HepG2 (cell line): ENCODE data around the gene RBCK1. TPM values are rescaled to one million over a fixed set of nuclear protein-coding genes. Genes with fewer than 3 reads are reported as not detected.
A peak's percentile ranks its signal among the peaks of the same experiment; 100 is the strongest.

Experiments
- ATAC-seq: fragments of 200-7000 bp; cut with Tn5 transposase; 3 replicates; pipeline ENCODE4 v1.9.1; 2020; ENCODE audit warnings: mild to moderate bottlenecking, moderate library complexity
- BruUV-seq: library from RNA; stranded (reverse); fragments of 400-500 nt; replicated peaks from 2 replicates; lab custom pipeline; 2021; lab: Mats Ljungman, UMichigan
- CTCF ChIA-PET: fragments of 300-600 bp; formaldehyde crosslinking; extraction: SDS; loops from one replicate; lab custom pipeline; 2021; ENCODE audit warnings: low total read pairs, inconsistent platforms, low intra/inter-chr PET ratio; lab: Yijun Ruan, JAX
- POLR2A ChIA-PET: fragments of 350-600 bp; sonication (Branson Sonifier 250); formaldehyde crosslinking; loops from one replicate; lab custom pipeline; 2020; ENCODE audit warnings: antibody characterized with exemption, inconsistent platforms; lab: Yijun Ruan, JAX
- DNase-seq: peaks from one replicate; pipeline ENCODE4 v3.0.0-alpha.2; 2015; ENCODE audit warnings: low spot score
- FAIRE-seq: peaks from 3 replicates; lab custom pipeline; 2011; peaks lifted over from hg19 to GRCh38; lab: Jason Lieb, UNC
- H2AFZ ChIP-seq: one replicate; pipeline ENCODE4 v1.6.1; 2011; ENCODE audit warnings: low read length, inconsistent platforms
- H3K27ac ChIP-seq: fragments of 300-600 bp; 3 replicates; pipeline ENCODE4 v1.8.0; 2011; ENCODE audit warnings: mixed run types, mild to moderate bottlenecking, mixed read lengths, low read length, inconsistent platforms; ENCODE audit not compliant: insufficient read depth; ENCODE audit errors: extremely low read length
- H3K27me3 ChIP-seq, 2 experiments: fragments of 200-600 bp in 1 of 2; 2 replicates in 1 of 2; 3 replicates in 1 of 2; pipeline versions ENCODE4 v1.6.0 to v1.8.0; 2011; ENCODE audit warnings: low read length in 2 of 2, mild to moderate bottlenecking in 2 of 2, moderate library complexity in 2 of 2, inconsistent platforms in 1 of 2; ENCODE audit not compliant: insufficient read depth in 2 of 2, control insufficient read depth in 1 of 2
- H3K36me3 ChIP-seq, 2 experiments: fragments of 200-600 bp in 1 of 2; replicated peaks in 1 of 2; 2 replicates in 1 of 2; 3 replicates in 1 of 2; pipeline versions ENCODE4 v1.5.1 to v1.8.0; 2011; ENCODE audit warnings: low read length in 2 of 2, inconsistent platforms in 1 of 2; ENCODE audit not compliant: insufficient read depth in 2 of 2, control insufficient read depth in 1 of 2
- H3K4me1 ChIP-seq: 2 replicates; pipeline ENCODE4 v1.5.1; 2012; ENCODE audit warnings: low read length, inconsistent platforms; ENCODE audit not compliant: insufficient read depth
- H3K4me2 ChIP-seq: 2 replicates; pipeline ENCODE4 v1.6.0; 2011; ENCODE audit warnings: low read depth, low read length, inconsistent platforms
- H3K4me3 ChIP-seq, 3 experiments: fragments of 200-600 bp in 1 of 3; sonication (generic), shearing (Covaris generic) in 1 of 3; replicated peaks in 1 of 3; 2 replicates each; pipeline ENCODE4 v1.5.1; 2011 to 2016; ENCODE audit warnings: low read length in 3 of 3, inconsistent platforms in 2 of 3, low read depth in 2 of 3, mild to moderate bottlenecking in 2 of 3, control low read depth in 1 of 3, mixed read lengths in 1 of 3; ENCODE audit not compliant: insufficient read depth in 1 of 3
- H3K79me2 ChIP-seq: one replicate; pipeline ENCODE4 v1.6.1; 2011; ENCODE audit warnings: low read length, inconsistent platforms; ENCODE audit not compliant: insufficient read depth
- H3K9ac ChIP-seq: 2 replicates; pipeline ENCODE4 v1.6.0; 2011; ENCODE audit warnings: mild to moderate bottlenecking, low read depth, low read length, inconsistent platforms; ENCODE audit not compliant: insufficient read depth
- H3K9me3 ChIP-seq: 2 replicates; pipeline ENCODE4 v1.5.1; 2012; ENCODE audit warnings: mild to moderate bottlenecking, low read length
- H4K20me1 ChIP-seq: 2 replicates; pipeline ENCODE4 v1.6.0; 2011; ENCODE audit warnings: inconsistent platforms, mild to moderate bottlenecking, low read length, moderate library complexity; ENCODE audit not compliant: insufficient read depth
- GTF3A ChIP-seq: sonication (generic); formaldehyde crosslinking; conservative IDR thresholded peaks from 2 replicates; pipeline ENCODE4 v1.4.0; 2020; ENCODE audit warnings: mild to moderate bottlenecking, missing genetic modification reagents
- GZF1 ChIP-seq: sonication (generic); formaldehyde crosslinking; IDR thresholded peaks from 2 replicates; pipeline ENCODE4 v1.5.1; 2020; ENCODE audit warnings: mild to moderate bottlenecking, missing genetic modification reagents
- HCFC1 ChIP-seq: fragments of 150-350 bp; IDR thresholded peaks from 2 replicates; pipeline ENCODE4 v1.6.1; 2014; ENCODE audit warnings: low read depth, low read length
- KDM6A ChIP-seq: IDR thresholded peaks from 2 replicates; pipeline ENCODE4 v1.6.1; 2016; ENCODE audit warnings: low read depth
- NFE2 ChIP-seq: sonication (generic); formaldehyde crosslinking; IDR thresholded peaks from 2 replicates; pipeline ENCODE4 v1.4.0; 2020; ENCODE audit warnings: missing genetic modification reagents
- NR2F1 ChIP-seq, 2 experiments: fragments of 450-650 bp in 1 of 2; formaldehyde crosslinking in 1 of 2; IDR thresholded peaks; 2 replicates each; pipeline versions ENCODE4 v1.5.0 to v1.6.1; 2016 to 2020; ENCODE audit warnings: mild to moderate bottlenecking in 1 of 2, missing compliant biosample characterization in 1 of 2, missing genetic modification reagents in 1 of 2, moderate library complexity in 1 of 2
- POLR2AphosphoS2 ChIP-seq: IDR thresholded peaks from 2 replicates; pipeline ENCODE4 v1.6.1; 2011; ENCODE audit warnings: low read depth, low read length, improper control_type of control experiment
- SAP130 ChIP-seq: IDR thresholded peaks from 2 replicates; pipeline ENCODE4 v1.6.1; 2016; ENCODE audit warnings: low read depth
- SIX4 ChIP-seq: sonication (generic); formaldehyde crosslinking; IDR thresholded peaks from 2 replicates; pipeline ENCODE4 v1.4.0; 2020; ENCODE audit warnings: missing genetic modification reagents
- ZNF180 ChIP-seq: sonication (generic); formaldehyde crosslinking; IDR thresholded peaks from 2 replicates; pipeline ENCODE4 v1.4.0; 2020; ENCODE audit warnings: low read depth, missing genetic modification reagents, borderline replicate concordance
- ZNF274 ChIP-seq: sonication (generic); formaldehyde crosslinking; IDR thresholded peaks from 2 replicates; pipeline ENCODE4 v1.5.1; 2020; ENCODE audit warnings: mild to moderate bottlenecking, missing genetic modification reagents
- ZNF382 ChIP-seq: sonication (generic); formaldehyde crosslinking; IDR thresholded peaks from 2 replicates; pipeline ENCODE4 v1.5.0; 2020; ENCODE audit warnings: missing genetic modification reagents, mild to moderate bottlenecking, borderline replicate concordance
- ZNF451 ChIP-seq: sonication (generic); formaldehyde crosslinking; IDR thresholded peaks from 2 replicates; pipeline ENCODE4 v1.5.0; 2020; ENCODE audit warnings: mild to moderate bottlenecking, missing genetic modification reagents
- WGBS: methylation state at CpG from one replicate; pipeline ENCODE4 v1.1.6; 2017; ENCODE audit warnings: low lambda C conversion rate; 5-methylcytosine and 5-hydroxymethylcytosine counted together
- in situ Hi-C: cut with HindIII; loops from 2 replicates; pipeline ENCODE4 v1.10.0; 2017; ENCODE audit warnings: low pct_unique_long_range_greater_than_20kb; ENCODE audit not compliant: extremely low pct_ligation_motif_present
- intact Hi-C: fragments of 100-400 bp; cut with micrococcal nuclease; formaldehyde crosslinking; loops from one replicate; pipeline ENCODE4 v1.10.0; 2022; ENCODE audit not compliant: unreplicated experiment
- polyA plus RNA-seq, 8 experiments: library from polyadenylated mRNA; depleted of rRNA in 3 of 8; stranded (reverse) in 7 of 8; unstranded in 1 of 8; fragments of >200 nt; fragmentation: Illumina TruSeq in 4 of 8; extraction: Trizol in 4 of 8; gene quantifications; 2 replicates each; pipeline versions ENCODE4 v1.2.1 to v1.2.3, GENCODE V29; 2011 to 2016; ENCODE audit warnings: low read depth in 4 of 8, missing spikeins in 1 of 8, mixed read lengths in 1 of 8; ENCODE audit not compliant: insufficient read depth in 1 of 8
- total RNA-seq, 5 experiments: library from RNA; depleted of rRNA; stranded (reverse); fragments of >200 nt; fragmentation: Illumina TruSeq; extraction: Trizol; gene quantifications; 2 replicates each; pipeline ENCODE4 v1.2.3, GENCODE V29; 2016; ENCODE audit warnings: low read depth in 1 of 5
- TF ChIP-seq, protein P1 (sequence below): IDR thresholded peaks from 2 replicates; pipeline ENCODE4 v1.6.1; 2016; ENCODE audit warnings: low read depth, borderline replicate concordance
- TF ChIP-seq, protein P2 (sequence below): sonication (generic); formaldehyde crosslinking; IDR thresholded peaks from 2 replicates; pipeline ENCODE4 v1.8.1; 2023; ENCODE audit warnings: missing genetic modification reagents, mild to moderate bottlenecking, borderline replicate concordance
- TF ChIP-seq, protein P3 (sequence below): sonication (generic); formaldehyde crosslinking; IDR thresholded peaks from 2 replicates; pipeline ENCODE4 v1.5.1; 2020; ENCODE audit warnings: missing genetic modification reagents, mild to moderate bottlenecking, borderline replicate concordance

The RBCK1 gene
- total and polyA plus RNA-seq, 2 of the 13 experiments (the other 11 are each of a cell fraction or from before 2014, with no cell fraction given) = 149 to 215 TPM

DNA sequence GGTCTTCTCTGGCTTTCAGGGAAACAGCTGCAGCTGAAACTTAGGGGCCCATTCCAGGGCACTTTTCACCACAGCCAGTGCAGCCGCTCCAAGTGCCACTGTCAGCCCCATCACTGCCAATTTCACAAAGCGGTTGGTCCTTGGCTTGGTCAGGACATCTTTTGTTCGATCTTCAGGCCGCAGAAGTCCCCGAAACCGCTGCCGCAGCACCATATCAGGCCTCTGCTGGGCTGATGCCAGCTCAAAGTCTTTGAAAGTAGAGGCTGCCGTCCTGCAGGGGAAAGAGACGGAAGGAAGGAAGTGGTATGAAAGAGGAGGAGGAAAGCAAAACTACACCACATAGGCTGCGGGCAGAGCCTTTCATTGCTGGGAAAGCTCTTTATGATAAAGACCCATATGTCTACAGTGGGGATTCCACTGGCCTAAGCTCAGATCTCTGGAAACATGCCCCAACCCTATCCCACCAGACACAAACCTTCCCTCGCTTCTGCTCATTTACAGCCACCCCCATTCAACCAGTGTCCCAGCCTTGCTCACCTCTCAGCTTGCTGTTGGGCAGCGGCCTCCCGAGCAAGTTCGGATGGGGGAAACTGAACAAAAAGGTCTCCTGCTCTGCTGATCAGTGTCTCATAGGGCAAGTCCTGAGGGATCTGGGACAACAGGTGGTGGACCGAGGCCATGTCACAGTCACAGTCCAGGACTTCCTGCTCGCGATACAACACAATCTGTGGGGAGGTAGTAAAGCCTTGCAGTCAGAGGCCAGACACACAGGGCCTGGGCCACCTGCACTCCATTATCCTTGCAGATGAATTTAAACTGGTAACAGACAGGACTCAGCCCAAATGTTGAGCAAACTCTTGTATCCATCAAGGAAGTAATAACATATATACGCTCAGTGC, 30.7 kb downstream of the RBCK1 start:
- DNase-seq (no peak), FAIRE-seq (no peak), ATAC-seq (no peak)
- intact Hi-C loops = no loop called here
- Histone ChIP-seq H3K4me2 (no peak overlapping the region), H3K9me3 (no peaks in the 10 kb centered on the region), H3K79me2 (no peaks in the 10 kb centered on the region), H3K9ac (no peak overlapping the region), H3K27ac (no peak overlapping the region), H3K4me3 (no peak overlapping the region), H3K4me1 (0 out of 2 replicates have a peak, but pooled peaks cover 7% of the 10 kb centered on the region), H3K27me3 (no peaks in the 10 kb centered on the region), H3K36me3 (peaks cover 58 to 83% of the 10 kb centered on the region in 2 experiments), H4K20me1 (no peaks in the 10 kb centered on the region), H2AFZ (no peak overlapping the region)
- in situ Hi-C loops = no loop called here
- WGBS = 98% methylated on average over 18 of the region's 18 CpGs
- 0 out of 2 replicates have a peak, but pooled peaks have one; percentile 52 for TF ChIP-seq ZNF274
- TF ChIP-seq SIX4 (CRISPR knock-in tag) = no peak
- TF ChIP-seq, protein P1, sequence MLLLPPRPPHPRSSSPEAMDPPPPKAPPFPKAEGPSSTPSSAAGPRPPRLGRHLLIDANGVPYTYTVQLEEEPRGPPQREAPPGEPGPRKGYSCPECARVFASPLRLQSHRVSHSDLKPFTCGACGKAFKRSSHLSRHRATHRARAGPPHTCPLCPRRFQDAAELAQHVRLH (CRISPR knock-in tag) = no peak
- no peak for TF ChIP-seq HCFC1
- TF ChIP-seq ZNF451 (CRISPR knock-in tag) = no peak
- TF ChIP-seq GTF3A (CRISPR knock-in tag) = no peak
- no peak for TF ChIP-seq GZF1 (CRISPR knock-in tag)
- TF ChIP-seq, protein P2, sequence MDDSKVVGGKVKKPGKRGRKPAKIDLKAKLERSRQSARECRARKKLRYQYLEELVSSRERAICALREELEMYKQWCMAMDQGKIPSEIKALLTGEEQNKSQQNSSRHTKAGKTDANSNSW (CRISPR knock-in tag) = 0 out of 2 replicates have a peak, but pooled peaks have one; percentile 38
- TF ChIP-seq, protein P3, sequence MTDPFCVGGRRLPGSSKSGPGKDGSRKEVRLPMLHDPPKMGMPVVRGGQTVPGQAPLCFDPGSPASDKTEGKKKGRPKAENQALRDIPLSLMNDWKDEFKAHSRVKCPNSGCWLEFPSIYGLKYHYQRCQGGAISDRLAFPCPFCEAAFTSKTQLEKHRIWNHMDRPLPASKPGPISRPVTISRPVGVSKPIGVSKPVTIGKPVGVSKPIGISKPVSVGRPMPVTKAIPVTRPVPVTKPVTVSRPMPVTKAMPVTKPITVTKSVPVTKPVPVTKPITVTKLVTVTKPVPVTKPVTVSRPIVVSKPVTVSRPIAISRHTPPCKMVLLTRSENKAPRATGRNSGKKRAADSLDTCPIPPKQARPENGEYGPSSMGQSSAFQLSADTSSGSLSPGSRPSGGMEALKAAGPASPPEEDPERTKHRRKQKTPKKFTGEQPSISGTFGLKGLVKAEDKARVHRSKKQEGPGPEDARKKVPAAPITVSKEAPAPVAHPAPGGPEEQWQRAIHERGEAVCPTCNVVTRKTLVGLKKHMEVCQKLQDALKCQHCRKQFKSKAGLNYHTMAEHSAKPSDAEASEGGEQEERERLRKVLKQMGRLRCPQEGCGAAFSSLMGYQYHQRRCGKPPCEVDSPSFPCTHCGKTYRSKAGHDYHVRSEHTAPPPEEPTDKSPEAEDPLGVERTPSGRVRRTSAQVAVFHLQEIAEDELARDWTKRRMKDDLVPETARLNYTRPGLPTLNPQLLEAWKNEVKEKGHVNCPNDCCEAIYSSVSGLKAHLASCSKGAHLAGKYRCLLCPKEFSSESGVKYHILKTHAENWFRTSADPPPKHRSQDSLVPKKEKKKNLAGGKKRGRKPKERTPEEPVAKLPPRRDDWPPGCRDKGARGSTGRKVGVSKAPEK (CRISPR knock-in tag) = no peak
- TF ChIP-seq POLR2AphosphoS2 = 0 out of 2 replicates have a peak, but pooled peaks have one; percentile 27
- TF ChIP-seq SAP130 = no peak
- TF ChIP-seq KDM6A (CRISPR knock-in tag) = no peak
- no peak for TF ChIP-seq ZNF180
- TF ChIP-seq ZNF382 = no peak
- no peak for TF ChIP-seq NFE2 (CRISPR knock-in tag)
- TF ChIP-seq NR2F1 (CRISPR knock-in tag; IDR thresholded peaks at IDR 0.05) = no peak
- CTCF ChIA-PET = no interaction called here
- BruUV-seq = TSS peak; percentile 5
- POLR2A ChIA-PET = interaction anchor here (1.9 kb wide), 1 partner anchor 91 kb away, joined by 7 read pairs; the partner anchor contains the start of gene NRSN2
